Stimulated activated CD8-positive, alpha-beta memory T cell treated with anti-CD3 and anti-CD28 coated beads, Interleukin-4, amount 100 ng/mL, for 4 hours (primary cell): ENCODE data around the gene GLB1L2.

Source experiments
- DNase-seq, 2 donors: peaks; one replicate each; pipeline ENCODE4 v3.0.0-alpha.2; 2020; ENCODE audit warnings: low read depth in 2 of 2, low spot score in 1 of 2

GLB1L2 gene

DNA sequence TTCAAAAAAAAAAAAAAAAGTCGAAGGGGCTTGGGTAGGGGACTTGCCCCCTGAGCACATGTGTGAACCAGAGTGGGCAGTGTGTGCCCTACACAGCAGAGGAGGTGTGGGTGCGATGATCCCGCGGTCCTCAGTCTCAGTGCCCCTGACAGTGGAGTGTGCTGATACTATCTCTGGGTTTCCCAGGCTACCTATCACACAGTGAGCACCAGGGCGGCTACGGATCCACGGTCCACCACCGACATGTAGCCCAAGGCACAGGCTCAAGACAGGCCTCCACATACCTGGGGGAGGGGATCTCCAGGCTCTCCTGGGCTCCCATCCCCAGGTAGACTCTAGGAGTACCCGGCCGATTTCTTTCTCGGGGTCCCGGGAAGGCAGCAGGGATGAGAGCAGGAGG lies 71.1 kb downstream of the GLB1L2 start:
- no peak for DNase-seq

DNA sequence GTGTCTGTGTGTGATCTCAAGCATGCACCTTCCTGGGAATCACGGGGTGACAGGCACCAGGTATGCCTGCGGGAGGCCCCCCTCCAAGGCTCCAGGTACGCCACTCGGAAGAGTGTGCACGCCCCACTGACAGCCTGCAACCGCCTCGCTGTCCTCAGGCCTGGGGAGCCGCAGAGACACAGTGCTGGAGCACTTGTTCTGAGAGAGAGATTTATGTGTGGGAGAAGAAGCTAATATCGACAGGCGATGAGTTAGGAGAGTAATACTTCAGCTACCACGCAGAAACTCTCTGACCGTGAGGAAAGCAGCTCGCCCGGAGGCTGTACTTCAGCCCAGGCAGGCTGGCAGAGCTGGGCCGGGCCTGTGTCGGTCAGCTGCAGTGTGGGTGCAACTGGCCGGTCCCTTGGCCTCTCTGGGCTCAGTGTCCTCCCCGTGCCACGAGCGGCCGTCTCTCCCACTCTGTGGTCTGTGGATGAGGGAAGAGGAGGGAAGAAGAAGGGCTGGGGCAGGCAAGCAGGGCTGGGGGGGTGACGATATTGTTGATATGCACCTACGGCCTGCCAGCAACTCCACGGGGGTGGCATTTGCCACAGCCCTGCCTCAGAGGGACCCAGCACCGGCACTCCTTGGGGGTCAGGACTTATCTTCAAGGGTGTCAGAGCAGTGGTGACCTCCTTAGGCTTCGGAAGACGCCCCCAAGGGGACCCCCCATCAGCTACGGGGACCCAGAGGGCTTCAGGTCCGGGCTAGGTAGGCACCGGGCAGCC lies 73.0 kb downstream of the GLB1L2 start:
- no peak for DNase-seq

DNA sequence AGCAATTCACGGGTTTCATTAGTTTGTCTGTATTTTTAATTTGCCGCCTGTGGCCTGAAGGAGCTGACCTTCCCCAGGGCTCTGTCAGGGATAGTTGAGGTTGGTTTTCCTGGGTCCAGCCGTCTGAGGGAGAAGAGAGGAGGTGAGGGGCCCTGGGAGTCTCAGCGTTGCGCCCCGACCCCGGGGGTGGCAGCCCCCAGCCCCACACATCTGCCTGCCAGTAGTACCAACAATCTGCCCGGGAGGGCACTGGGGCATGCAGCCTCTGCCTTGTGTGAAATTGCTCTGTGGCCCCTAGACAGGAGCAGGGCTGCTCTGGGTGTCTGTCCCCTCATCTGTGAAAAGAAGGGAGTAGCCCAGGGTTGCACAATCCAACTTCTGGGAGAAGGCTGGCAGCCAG lies 73.6 kb downstream of the GLB1L2 start:
- DNase-seq: no peak

GRCh38 chr11:134405841-134406240 lies 74.1 kb downstream of the GLB1L2 start:
- no peak for DNase-seq

- DNase-seq: no peak
Observed at GRCh38 chr11:134406264-134407185, 74.7 kb downstream of the GLB1L2 start.

DNA sequence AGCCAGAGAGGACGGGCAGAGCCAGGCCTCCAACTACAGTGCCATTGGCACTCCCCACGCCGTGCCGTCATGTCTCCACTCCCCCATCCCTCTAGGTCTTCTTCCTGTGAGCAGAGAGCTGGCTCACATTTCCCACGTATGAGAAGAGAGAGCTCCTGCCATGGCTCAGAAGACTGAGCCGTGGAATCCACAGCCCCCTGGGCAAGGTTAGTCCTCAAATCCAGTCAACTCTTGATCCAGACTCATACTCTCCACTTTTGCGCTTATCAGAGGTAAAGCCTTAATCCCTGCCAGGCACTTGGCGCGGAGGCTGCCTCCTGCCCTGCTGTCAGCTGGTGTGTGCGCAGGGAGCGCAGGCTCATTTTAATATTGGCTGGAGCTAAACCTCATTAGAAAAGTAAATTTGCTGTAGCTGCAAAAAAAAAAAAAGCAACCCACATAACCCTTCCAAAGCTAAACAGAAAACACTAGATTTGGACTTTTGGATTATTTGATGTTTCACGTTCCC lies 75.6 kb downstream of the GLB1L2 start:
- DNase-seq: no peak

- no peak for DNase-seq
Observed at GRCh38 chr11:134407923-134408322, 76.1 kb downstream of the GLB1L2 start.

GRCh38 chr11:134409552-134410429 lies 78.0 kb downstream of the GLB1L2 start:
- no peak for DNase-seq

DNA sequence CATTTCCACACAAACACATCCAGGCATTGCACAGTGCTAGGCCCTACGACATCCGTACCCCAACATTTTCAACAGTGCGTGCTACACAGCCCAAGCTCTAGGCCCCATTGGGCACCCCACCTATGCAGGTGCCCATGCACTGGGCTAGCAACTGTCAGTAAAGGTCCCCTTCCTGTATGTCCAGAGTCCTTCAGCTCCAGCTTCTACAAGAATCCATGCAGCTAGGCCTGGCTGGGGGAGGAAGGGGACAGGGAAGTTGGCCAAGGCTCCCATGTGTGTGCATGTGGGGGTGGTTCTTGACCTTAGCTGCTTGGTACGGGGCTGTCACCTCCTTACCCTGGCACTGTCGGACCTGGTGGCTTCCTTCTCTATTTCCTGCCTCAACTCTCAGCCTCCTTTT lies 79.0 kb downstream of the GLB1L2 start:
- DNase-seq: no peak

DNA sequence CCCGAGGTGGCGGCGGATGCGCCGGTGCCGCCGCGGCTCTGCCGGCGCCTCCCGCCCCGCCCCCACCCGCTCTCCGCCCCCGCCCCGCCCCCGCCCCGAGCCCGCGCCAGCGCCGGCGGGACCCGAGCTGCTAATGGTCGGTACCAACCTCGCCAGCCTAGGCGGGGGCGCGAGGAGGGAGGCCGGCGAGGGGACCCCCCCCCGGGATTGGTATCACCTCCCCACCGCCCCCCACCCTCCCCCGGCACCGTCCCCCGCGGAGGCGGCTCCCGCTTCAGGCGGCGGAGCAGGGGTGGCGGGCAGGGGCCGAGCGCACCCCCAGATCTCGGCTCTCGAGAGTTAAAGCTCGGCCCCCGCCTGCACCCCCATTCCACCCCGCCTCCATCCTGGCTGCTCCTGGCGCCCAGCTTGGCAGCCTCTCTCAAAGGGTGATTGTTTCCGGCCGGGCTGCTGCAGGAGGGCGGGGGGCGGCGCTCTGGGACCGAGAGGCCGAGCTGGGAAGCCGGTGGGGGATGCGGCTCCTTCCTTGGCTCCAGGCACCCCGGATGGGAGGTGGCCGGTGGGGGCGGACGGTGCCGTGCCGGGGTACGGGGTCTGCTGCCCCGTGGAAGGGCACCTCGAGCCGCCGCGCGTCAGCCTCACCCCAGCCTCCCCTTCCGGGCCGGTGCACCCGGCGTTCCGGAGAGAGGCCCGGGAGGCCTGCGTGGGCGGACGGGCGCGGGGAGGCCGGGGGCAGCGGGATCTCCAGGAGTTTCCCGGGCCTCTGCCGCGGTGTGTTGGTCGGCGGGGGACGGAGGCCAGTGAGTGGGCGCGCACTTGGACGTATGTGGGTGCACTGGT lies 80.6 kb downstream of the GLB1L2 start, which contains the start of gene B3GAT1:
Gene B3GAT1, minus strand, starts transcription at position 40 of the 840 bp plus-strand sequence. CDS start 24,583 bp downstream, outside the sequence.
- no peak for DNase-seq

- DNase-seq: no peak
Observed at GRCh38 chr11:134413043-134413825, 81.4 kb downstream of the GLB1L2 start.

DNA sequence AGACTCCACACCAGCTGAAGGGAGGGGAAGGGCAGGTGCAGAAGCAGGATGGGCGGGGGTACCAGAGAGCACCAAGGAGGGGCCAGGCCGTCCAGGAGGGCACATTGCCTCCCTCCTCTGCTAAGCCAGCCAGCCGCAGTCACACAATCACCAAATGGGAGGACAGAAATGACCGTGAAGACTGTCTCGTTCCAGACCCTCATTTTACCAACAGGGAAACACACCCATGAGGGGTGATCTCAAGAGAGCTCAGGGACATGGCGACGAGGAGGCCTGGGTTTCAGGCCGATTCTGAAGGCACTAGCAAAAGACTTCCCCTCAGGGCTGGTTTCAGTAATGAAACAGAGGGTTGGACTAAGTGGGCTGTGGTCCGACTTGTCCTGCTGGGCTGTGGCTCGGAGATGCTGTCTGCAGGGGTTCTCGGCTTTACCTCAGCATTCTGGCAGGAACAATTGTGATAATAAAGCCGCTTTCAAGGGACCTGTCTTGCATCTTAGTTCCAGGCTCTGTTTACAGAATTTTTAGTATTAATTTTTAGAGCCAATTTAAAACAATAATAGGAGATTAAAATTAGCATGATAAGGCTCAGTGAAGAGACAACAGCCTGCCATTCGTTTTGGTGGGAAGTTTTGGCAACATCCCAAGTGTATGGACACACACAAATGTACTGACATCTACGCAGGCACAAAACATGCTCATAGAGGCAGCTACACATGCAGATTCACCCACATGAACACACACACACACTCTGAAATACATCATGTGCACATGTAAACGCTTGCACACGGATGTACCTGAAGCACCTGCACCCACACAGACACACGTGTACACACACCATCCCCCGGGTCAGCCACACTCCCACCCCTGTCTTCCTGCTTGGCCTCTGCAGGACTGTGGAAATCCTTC lies 82.3 kb downstream of the GLB1L2 start:
- no peak for DNase-seq

- no peak for DNase-seq
Observed at GRCh38 chr11:134414766-134415765, 83.3 kb downstream of the GLB1L2 start.

DNA sequence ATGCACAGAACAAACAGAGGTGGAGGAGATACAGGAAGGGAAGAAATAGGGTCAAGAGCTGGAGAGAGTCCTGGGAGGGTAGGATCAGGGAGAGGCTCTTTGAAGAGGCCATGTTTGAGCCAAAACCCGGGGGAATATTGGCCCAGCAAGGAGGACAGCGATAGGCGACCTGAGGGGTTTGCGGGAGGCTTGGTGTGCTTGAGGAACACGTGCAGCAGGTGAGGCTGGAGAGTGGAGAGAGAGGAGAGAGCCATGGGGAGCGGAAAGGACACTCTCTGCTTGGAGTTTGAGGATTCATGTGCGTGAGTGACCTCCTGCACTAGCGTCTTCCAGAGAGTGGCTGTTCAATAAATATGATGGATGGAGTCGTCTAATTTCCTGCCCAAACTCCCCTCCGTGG lies 84.9 kb downstream of the GLB1L2 start:
- no peak for DNase-seq

DNA sequence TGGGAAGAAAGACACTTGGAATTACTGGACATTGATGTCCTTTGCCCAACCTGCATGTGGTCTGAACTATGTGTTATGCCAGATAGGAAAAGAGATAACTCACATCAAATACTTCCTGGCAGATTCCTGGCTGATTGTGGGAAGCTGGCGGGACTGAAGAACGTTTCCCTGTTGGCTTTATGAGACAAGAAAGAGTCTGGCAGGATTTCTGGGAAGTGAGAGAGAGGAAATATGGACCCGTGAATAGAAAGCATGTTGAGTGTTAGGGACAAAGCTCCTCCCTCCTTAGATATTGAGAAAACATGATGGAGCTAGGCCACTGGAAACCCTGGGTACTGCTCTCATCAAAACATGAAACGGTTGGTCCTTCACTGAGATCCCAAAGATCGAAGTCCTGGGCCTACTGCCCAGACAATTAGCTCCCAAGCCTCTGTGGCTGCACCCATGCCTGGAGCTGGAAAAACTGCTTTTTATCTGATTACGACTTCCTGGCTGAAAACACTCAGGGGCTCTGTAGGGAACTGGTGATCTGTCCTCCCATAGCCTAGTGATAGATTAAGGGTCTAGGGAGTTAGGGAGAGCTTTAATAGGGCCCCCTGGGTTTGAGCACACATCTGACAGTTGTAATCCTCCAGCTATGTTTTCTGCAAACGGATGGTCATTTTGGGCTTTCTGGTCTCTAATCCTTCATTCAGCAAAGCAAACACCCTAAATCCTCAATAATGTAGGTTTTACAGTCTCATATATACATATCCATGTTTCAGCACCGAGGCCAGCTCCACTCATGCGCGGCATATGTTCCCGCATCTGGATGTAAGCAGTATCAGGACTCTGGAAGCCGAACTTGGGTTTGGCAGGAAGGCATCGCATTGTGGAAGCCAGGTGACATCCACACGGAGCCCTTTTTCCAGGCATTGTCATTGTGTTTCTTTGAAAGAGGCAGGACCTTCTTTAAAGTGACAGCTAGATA lies 86.4 kb downstream of the GLB1L2 start:
- no peak for DNase-seq

GRCh38 chr11:134423106-134423505 lies 91.3 kb downstream of the GLB1L2 start:
- DNase-seq: no peak
